Chondrocyte (in vitro differentiated cells): ENCODE data around the gene AUTS2. TPM values are rescaled to one million over a fixed set of nuclear protein-coding genes. Genes with fewer than 3 reads are reported as not detected.

Experiments
- DNase-seq: peaks from one replicate; pipeline ENCODE4 v3.0.0; 2021; ENCODE audit warnings: mixed read lengths, low spot score
- H3K27ac Mint-ChIP-seq: one replicate; pipeline ENCODE4 v1.8.0; 2021; ENCODE audit warnings: mild to moderate bottlenecking, moderate library complexity, mixed read lengths; ENCODE audit not compliant: unreplicated experiment
- H3K27me3 Mint-ChIP-seq: 2 replicates; pipeline ENCODE4 v1.8.0; 2021; ENCODE audit warnings: low read depth, mixed read lengths
- H3K36me3 Mint-ChIP-seq: 2 replicates; pipeline ENCODE4 v1.8.0; 2021; ENCODE audit warnings: low read depth, mixed read lengths
- H3K4me1 Mint-ChIP-seq: 2 replicates; pipeline ENCODE4 v1.8.0; 2021; ENCODE audit warnings: low read depth, mild to moderate bottlenecking, mixed read lengths
- H3K4me3 Mint-ChIP-seq: one replicate; pipeline ENCODE4 v1.8.0; 2021; ENCODE audit warnings: mild to moderate bottlenecking, moderate library complexity, mixed read lengths; ENCODE audit not compliant: unreplicated experiment
- H3K9me3 Mint-ChIP-seq: 2 replicates; pipeline ENCODE4 v1.8.0; 2021; ENCODE audit warnings: low read depth, mixed read lengths
- CTCF ChIP-seq: fragments of 200-600 bp; sonication (generic); IDR thresholded peaks from 2 replicates; pipeline ENCODE4 v1.5.0; 2021; ENCODE audit warnings: antibody characterized with exemption, mild to moderate bottlenecking, moderate library complexity
- total RNA-seq: library from RNA; stranded (reverse); gene quantifications from 3 replicates; pipeline ENCODE4 v1.2.1, GENCODE V29; 2021

The AUTS2 gene
- total RNA-seq, 1 donor from 2014 or later: 31.5 TPM

GRCh38 chr7:70597066-70597465 is 998.8 kb downstream of the AUTS2 start:
- Mint-ChIP-seq H3K36me3 (peaks cover 3% of the 10 kb centered on the region), H3K27ac (no peak overlapping the region), H3K9me3 (peaks cover 11% of the 10 kb centered on the region), H3K4me1 (peaks cover 16% of the 10 kb centered on the region), H3K27me3 (peaks cover 7% of the 10 kb centered on the region), H3K4me3 (no peak overlapping the region)
- TF ChIP-seq CTCF: no peak
- no peak for DNase-seq

- peaks cover 23% of the 10 kb centered on the region for H3K4me1 Mint-ChIP-seq
- TF ChIP-seq CTCF: no peak
- H3K36me3 Mint-ChIP-seq: peaks cover 3% of the 10 kb centered on the region
- H3K27me3 Mint-ChIP-seq: peaks cover 7% of the 10 kb centered on the region
- H3K27ac Mint-ChIP-seq: no peak overlapping the region
- H3K4me3 Mint-ChIP-seq: no peak overlapping the region
- no peak for DNase-seq
- H3K9me3 Mint-ChIP-seq: peaks cover 11% of the 10 kb centered on the region
These were observed 1000.7 kb downstream of the AUTS2 start for GRCh38 chr7:70598976-70599375.

GRCh38 chr7:70599446-70600190 is 1001.3 kb downstream of the AUTS2 start:
- Mint-ChIP-seq H3K36me3 (peaks cover 3% of the 10 kb centered on the region), H3K4me3 (no peak overlapping the region), H3K27ac (no peak overlapping the region), H3K9me3 (peaks cover 11% of the 10 kb centered on the region), H3K4me1 (peaks cover 23% of the 10 kb centered on the region), H3K27me3 (peaks cover 7% of the 10 kb centered on the region)
- TF ChIP-seq CTCF: no peak
- no peak for DNase-seq

DNA sequence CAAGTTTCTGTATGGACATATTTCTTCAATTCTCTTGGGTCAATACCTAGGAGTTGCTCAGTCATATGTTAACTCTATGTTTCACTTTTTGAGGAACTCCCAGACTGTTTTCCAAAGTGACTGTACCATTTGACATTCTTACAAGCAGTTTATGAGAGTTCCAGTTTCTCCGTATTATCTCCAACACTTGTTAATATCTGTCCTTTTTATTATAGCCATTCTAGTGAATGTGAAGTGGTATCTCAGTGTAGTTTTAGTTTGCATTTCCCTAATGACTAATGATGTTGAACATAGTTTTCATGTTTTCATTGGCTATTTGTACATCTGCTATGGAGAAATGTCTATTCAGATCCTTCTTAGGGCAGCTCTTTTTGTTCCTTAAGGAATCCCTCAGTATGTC is 1002.7 kb downstream of the AUTS2 start:
- peaks cover 11% of the 10 kb centered on the region for H3K9me3 Mint-ChIP-seq
- H3K36me3 Mint-ChIP-seq: peaks cover 5% of the 10 kb centered on the region
- no peak for TF ChIP-seq CTCF
- DNase-seq: no peak
- no peak overlapping the region for H3K27ac Mint-ChIP-seq
- no peak overlapping the region for H3K4me3 Mint-ChIP-seq
- H3K4me1 Mint-ChIP-seq: peaks cover 18% of the 10 kb centered on the region
- H3K27me3 Mint-ChIP-seq: peaks cover 7% of the 10 kb centered on the region

GRCh38 chr7:70602117-70602516 is 1003.8 kb downstream of the AUTS2 start:
- H3K36me3 Mint-ChIP-seq: peaks cover 5% of the 10 kb centered on the region
- H3K4me1 Mint-ChIP-seq: peaks cover 16% of the 10 kb centered on the region
- H3K27me3 Mint-ChIP-seq: peaks cover 6% of the 10 kb centered on the region
- peaks cover 11% of the 10 kb centered on the region for H3K9me3 Mint-ChIP-seq
- DNase-seq: no peak
- no peak overlapping the region for H3K27ac Mint-ChIP-seq
- no peak for TF ChIP-seq CTCF
- H3K4me3 Mint-ChIP-seq: no peak overlapping the region
